K562 (cell line): ENCODE results near the gene SHB. TPM values are rescaled to one million over a fixed set of nuclear protein-coding genes. Genes with fewer than 3 reads are reported as not detected.

Experiments used
- ARID1B ChIP-seq: fragments of 450-650 bp; IDR thresholded peaks from 2 replicates; pipeline ENCODE4 v1.6.1; 2016; ENCODE audit warnings: antibody characterized with exemption, mild to moderate bottlenecking, inconsistent platforms
- ATF7 ChIP-seq: fragments of 450-650 bp; IDR thresholded peaks from 2 replicates; pipeline ENCODE4 v1.7.1; 2014; ENCODE audit warnings: mild to moderate bottlenecking, moderate library complexity
- CBFA2T2 ChIP-seq: fragments of 450-650 bp; conservative IDR thresholded peaks from 2 replicates; pipeline ENCODE4 v1.6.1; 2017; ENCODE audit warnings: mild to moderate bottlenecking
- DMBX1 ChIP-seq: fragments of 250-450 bp; sonication (Bioruptor Pico); IDR thresholded peaks from 2 replicates; pipeline ENCODE4 v1.8.0; 2022; ENCODE audit warnings: inconsistent platforms, mild to moderate bottlenecking, moderate library complexity, borderline replicate concordance
- ETV1 ChIP-seq: fragments of 450-650 bp; conservative IDR thresholded peaks from 2 replicates; pipeline ENCODE4 v1.6.1; 2016; ENCODE audit warnings: missing genetic modification characterization, control low read depth, low read depth, missing compliant biosample characterization
- FOSL1 ChIP-seq: fragments of 200-800 bp; sonication (Bioruptor generic); conservative IDR thresholded peaks from 2 replicates; pipeline ENCODE4 v1.6.1; 2016; ENCODE audit warnings: missing genetic modification characterization, missing compliant biosample characterization
- FOXA3 ChIP-seq, 2 experiments: fragments of 450-650 bp in 1 of 2; sonication (generic) in 1 of 2; formaldehyde crosslinking; IDR thresholded peaks in 1 of 2; conservative IDR thresholded peaks in 1 of 2; 2 replicates each; pipeline versions ENCODE4 v1.4.0 to v1.8.0; 2020 to 2022; ENCODE audit warnings: mild to moderate bottlenecking in 2 of 2, missing genetic modification reagents in 1 of 2
- FOXJ2 ChIP-seq: fragments of 200-800 bp; sonication (Bioruptor generic); IDR thresholded peaks from 2 replicates; pipeline ENCODE4 v1.6.1; 2016; ENCODE audit warnings: missing genetic modification characterization, missing compliant biosample characterization
- FOXP1 ChIP-seq: sonication (generic); formaldehyde crosslinking; IDR thresholded peaks from 2 replicates; pipeline ENCODE4 v1.8.0; 2022; ENCODE audit warnings: mild to moderate bottlenecking, missing genetic modification reagents
- RBBP5 ChIP-seq: fragments of 200-600 bp; sonication (generic); IDR thresholded peaks from 2 replicates; pipeline ENCODE4 v1.6.1; 2012; ENCODE audit warnings: borderline replicate concordance, mild to moderate bottlenecking, low read length, control low read depth, inconsistent platforms; ENCODE audit not compliant: insufficient read depth, poor library complexity, severe bottlenecking
- RFX5 ChIP-seq: IDR thresholded peaks from 2 replicates; pipeline ENCODE4 v1.6.1; 2011; ENCODE audit warnings: low read depth, mild to moderate bottlenecking, improper control_type of control experiment, low read length
- RNF2 ChIP-seq: sonication (generic); IDR thresholded peaks from 2 replicates; pipeline ENCODE4 v1.6.1; 2016
- SMARCA4 ChIP-seq: fragments of 450-650 bp; IDR thresholded peaks from 2 replicates; pipeline ENCODE4 v1.6.1; 2016
- SP2 ChIP-seq: IDR thresholded peaks from 2 replicates; pipeline ENCODE4 v1.6.1; 2011; ENCODE audit warnings: mild to moderate bottlenecking, low read depth, low read length, moderate library complexity; ENCODE audit not compliant: poor library complexity, severe bottlenecking; ENCODE audit errors: extremely low read depth
- STAT6 ChIP-seq: sonication (generic); formaldehyde crosslinking; IDR thresholded peaks from 2 replicates; pipeline ENCODE4 v1.8.1; 2023; ENCODE audit warnings: mild to moderate bottlenecking, missing genetic modification reagents
- TAF15 ChIP-seq: fragments of 200-400 bp; formaldehyde crosslinking; IDR thresholded peaks from 2 replicates; pipeline ENCODE4 v1.6.1; 2017; ENCODE audit warnings: mild to moderate bottlenecking, low read depth, low read length, moderate library complexity
- TEAD2 ChIP-seq: fragments of 450-650 bp; IDR thresholded peaks from 2 replicates; pipeline ENCODE4 v1.6.1; 2016; ENCODE audit warnings: missing genetic modification characterization, control low read depth, missing compliant biosample characterization
- TSC22D4 ChIP-seq: fragments of 450-650 bp; IDR thresholded peaks from 2 replicates; pipeline ENCODE4 v1.6.1; 2016; ENCODE audit warnings: missing genetic modification characterization, missing biosample characterization, control low read depth
- XRCC4 ChIP-seq: IDR thresholded peaks from one replicate; pipeline ENCODE4 v1.6.1; 2011; ENCODE audit not compliant: insufficient read depth, insufficient read length; ENCODE audit errors: extremely low read depth
- ZKSCAN8 ChIP-seq: fragments of 200-800 bp; sonication (Bioruptor generic); IDR thresholded peaks from 2 replicates; pipeline ENCODE4 v1.6.1; 2016; ENCODE audit warnings: missing genetic modification characterization, missing compliant biosample characterization
- ZNF184 ChIP-seq: sonication (generic); formaldehyde crosslinking; IDR thresholded peaks from 2 replicates; pipeline ENCODE4 v1.5.0; 2020; ENCODE audit warnings: missing genetic modification reagents
- polyA plus RNA-seq, 8 experiments: library from polyadenylated mRNA; depleted of rRNA in 4 of 8; stranded (reverse) in 5 of 8; unstranded in 3 of 8; fragments of >200 nt; fragmentation: Nextera tagmentation in 2 of 8; fragmentation: Illumina TruSeq in 1 of 8; extraction: Ambion mirVana in 2 of 8; extraction: Trizol in 1 of 8; gene quantifications; 2 replicates each; pipeline versions ENCODE4 v1.2.1 to v1.2.3, GENCODE V29; 2011 to 2014; ENCODE audit warnings: inconsistent platforms in 1 of 8, missing spikeins in 1 of 8
- total RNA-seq, 7 experiments: library from RNA; depleted of rRNA in 6 of 7; stranded (reverse); fragments of >200 nt in 6 of 7; fragmentation: Illumina TruSeq in 2 of 7; extraction: Trizol in 2 of 7; gene quantifications; 2 replicates each; pipeline versions ENCODE4 v1.2.1 to v1.2.3, GENCODE V29; 2011 to 2021; ENCODE audit warnings: low replicate concordance in 1 of 7
- TF ChIP-seq, protein P1 (sequence below), 2 experiments: fragments of 450-650 bp in 1 of 2; sonication (generic) in 1 of 2; formaldehyde crosslinking in 1 of 2; IDR thresholded peaks in 1 of 2; conservative IDR thresholded peaks in 1 of 2; 2 replicates each; pipeline versions ENCODE4 v1.6.1 to v1.8.1; 2016 to 2023; ENCODE audit warnings: mild to moderate bottlenecking in 2 of 2, moderate library complexity in 2 of 2, inconsistent platforms in 1 of 2, missing genetic modification reagents in 1 of 2
- TF ChIP-seq, protein P2 (sequence below): fragments of 250-450 bp; sonication (Bioruptor Pico); IDR thresholded peaks from 2 replicates; pipeline ENCODE4 v1.8.0; 2021; ENCODE audit warnings: borderline replicate concordance, mild to moderate bottlenecking, moderate library complexity; ENCODE audit not compliant: poor library complexity, severe bottlenecking

Gene SHB
- total and polyA plus RNA-seq, 9 of the 15 experiments (the other 6 are each of a cell fraction or from before 2014, with no cell fraction given), result 0.78 to 16.0 (median 5.3) TPM

GRCh38 chr9:38047301-38048251, 21.5 kb downstream of the SHB start (continued):
- TF ChIP-seq, protein P1, sequence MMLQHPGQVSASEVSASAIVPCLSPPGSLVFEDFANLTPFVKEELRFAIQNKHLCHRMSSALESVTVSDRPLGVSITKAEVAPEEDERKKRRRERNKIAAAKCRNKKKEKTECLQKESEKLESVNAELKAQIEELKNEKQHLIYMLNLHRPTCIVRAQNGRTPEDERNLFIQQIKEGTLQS (IDR thresholded peaks at IDR 0.05), result peak; percentile 66
- TF ChIP-seq, protein P1 (CRISPR knock-in tag; conservative IDR thresholded peaks at IDR 0.05), result no peak
- TF ChIP-seq SP2 (no peak), FOSL1 (tag) (peak; percentile 63), DMBX1 (CRISPR knock-in tag) (no peak), ETV1 (tag) (peak; percentile 66), RFX5 (no peak), TSC22D4 (no peak), CBFA2T2 (no peak), SMARCA4 (peak; percentile 76; the same call in 1 of the 2 replicates), FOXP1 (peak; percentile 36; the same call in 1 of the 2 replicates), FOXA3 (CRISPR knock-in tag; conservative IDR thresholded peaks at IDR 0.05 in 1 of 2, IDR thresholded peaks at IDR 0.05 in 1 of 2) (peak; percentile 57 to 84), ZKSCAN8 (CRISPR knock-in tag) (peak; percentile 94), TAF15 (no peak), XRCC4 (no peak), FOXJ2 (tag) (no peak), RNF2 (no peak), ARID1B (peak; percentile 55), RBBP5 (peak; percentile 59), TEAD2 (tag) (peak; percentile 20; the same call in 1 of the 2 replicates), STAT6 (CRISPR knock-in tag) (peak; percentile 63; the same call in 1 of the 2 replicates), ZNF184 (CRISPR knock-in tag) (no peak), ATF7 (peak; percentile 51; the same call in 1 of the 2 replicates)
- TF ChIP-seq, protein P2, sequence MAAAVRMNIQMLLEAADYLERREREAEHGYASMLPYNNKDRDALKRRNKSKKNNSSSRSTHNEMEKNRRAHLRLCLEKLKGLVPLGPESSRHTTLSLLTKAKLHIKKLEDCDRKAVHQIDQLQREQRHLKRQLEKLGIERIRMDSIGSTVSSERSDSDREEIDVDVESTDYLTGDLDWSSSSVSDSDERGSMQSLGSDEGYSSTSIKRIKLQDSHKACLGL (CRISPR knock-in tag), result no peak
